ENCODE data around the gene TACC2.
"Not testable (repeated sequence)": the region's sequence is repeated elsewhere in the genome, so short reads cannot be mapped to it uniquely, and the experiment has no call there.

The TACC2 gene

DNA sequence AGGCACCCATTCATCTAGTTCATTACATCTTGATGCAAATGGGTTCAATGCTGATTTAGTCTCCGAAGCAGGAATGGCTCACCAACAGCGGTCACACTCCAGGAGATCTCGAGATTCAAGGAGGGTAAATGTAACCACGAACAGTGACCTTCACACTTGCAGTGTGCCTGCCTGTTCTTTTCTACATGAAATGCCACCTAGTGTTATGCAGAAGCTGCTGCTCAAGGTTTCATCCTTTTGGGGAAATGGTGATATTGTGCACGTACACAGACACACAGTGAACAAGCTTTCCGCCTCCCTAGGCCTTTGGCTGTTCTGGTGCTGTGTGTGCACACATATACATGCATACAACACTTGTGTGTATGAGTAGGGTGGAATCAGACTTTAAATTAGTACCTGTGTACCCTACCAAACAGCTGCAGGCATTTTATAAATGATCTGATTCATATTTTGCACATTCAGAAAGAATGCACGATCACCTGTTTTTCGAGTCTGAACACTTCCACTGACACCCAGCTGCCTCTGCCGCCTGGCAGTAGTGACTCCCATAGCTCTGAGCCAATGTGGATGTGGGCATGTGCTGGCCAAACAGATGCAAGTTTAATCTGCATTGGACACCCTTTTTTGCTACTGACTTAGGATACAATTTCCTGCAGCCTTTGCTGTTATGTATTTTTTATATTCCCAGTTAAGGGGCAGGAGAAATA, 100.5 kb downstream of the TACC2 start:
- DNase-seq (ENCODE audit: low spot score): no peak

DNA sequence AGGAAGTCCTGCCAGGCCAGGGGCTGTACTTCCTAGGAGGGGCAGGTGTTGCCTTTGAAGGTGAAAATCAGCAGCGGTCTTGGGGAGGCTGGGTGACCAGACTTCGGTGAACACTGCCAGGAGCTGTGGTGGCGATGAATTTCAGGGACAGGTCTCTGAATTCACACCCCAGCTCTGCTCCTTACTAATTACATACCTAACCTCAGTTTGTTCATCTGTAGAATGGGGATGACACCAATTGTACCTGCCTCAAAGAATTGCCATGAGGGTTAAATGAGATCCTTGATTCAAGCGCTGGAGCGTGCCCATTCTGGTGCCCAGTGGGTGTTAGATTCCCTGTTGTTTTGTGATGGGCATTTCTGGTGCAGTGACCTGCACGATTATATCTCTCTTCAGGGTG, 102.8 kb downstream of the TACC2 start:
- no peak for DNase-seq (ENCODE audit: low spot score)

DNA sequence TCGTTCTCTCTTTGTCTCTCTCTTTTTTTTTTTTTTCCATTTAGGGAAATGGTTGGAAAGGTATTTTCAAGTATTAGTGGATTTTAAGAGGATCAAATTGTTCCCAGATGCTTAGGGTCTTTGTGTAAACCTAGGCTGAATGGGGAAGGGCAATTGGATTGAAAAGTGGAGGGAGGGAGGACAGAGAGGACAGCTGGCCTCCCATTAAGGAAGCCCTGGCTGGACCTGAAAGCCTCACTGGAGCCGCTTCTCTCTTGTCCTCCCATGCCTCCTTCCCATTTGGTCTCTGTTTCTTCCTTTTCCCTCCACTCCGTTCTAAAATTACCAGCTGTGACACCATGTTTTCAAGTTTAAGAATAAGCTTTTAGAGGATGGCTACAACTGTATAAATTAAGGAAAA, 104.1 kb downstream of the TACC2 start:
- no peak for DNase-seq (ENCODE audit: low spot score)

DNA sequence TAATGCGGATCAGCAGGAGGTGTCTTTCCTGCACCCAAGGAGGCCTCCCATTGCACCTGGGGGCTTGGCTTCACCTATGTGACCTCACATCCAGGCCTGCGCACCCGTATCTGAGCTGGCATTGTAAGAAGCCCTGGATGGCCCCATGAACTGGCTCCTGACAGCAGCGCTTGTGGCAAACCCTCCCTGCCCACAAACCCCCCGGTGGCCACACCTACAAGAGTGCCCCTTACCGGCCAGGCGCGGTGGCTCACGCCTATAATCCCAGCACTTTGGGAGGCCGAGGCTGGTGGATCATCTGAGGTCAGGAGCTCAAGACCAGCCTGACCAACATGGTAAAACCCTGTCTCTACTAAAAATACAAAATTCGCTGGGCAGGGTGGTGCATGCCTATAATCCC, 107.2 kb downstream of the TACC2 start:
- DNase-seq (ENCODE audit: low spot score): not testable (repeated sequence)

DNA sequence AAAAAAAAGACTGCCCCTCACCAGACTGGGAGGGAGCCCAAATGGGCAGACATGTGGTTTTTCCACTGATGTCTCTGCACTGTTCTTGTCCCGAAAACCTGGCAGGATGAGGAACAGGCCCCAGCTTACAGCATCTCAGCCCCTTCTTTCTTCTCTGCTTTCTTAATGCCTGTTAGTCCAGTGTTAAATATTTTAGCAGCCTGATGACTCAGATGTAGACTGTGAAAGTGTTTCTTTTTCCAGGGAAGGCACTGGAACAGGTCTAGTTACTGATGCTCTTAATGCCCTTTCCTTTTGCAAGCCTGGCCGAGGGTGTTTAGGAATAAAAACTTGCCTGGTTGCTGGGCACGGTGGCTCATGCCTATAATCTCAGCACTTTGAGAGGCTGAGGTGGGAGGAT, 107.7 kb downstream of the TACC2 start:
- DNase-seq (ENCODE audit: low spot score): no peak

DNA sequence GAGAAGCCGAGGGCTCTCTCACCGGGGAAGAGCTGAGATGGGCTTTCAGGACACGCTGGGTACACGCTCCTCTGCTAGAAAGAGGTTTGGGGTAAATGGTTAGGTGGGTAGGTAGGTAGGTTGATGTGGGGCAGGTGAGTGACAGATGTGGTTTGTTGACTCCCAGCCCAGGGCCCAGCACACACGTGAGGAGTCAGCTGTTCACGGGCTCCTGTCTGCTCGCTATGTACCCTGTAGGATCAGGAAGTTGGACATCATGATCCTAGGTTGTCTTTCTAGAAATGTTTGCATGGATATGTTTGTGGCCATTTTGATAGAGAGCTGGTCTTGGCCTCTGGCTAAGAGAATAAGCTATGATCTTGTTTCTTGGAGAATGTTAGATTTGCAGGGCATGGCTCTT, 109.0 kb downstream of the TACC2 start:
- no peak for DNase-seq (ENCODE audit: low spot score)

DNA sequence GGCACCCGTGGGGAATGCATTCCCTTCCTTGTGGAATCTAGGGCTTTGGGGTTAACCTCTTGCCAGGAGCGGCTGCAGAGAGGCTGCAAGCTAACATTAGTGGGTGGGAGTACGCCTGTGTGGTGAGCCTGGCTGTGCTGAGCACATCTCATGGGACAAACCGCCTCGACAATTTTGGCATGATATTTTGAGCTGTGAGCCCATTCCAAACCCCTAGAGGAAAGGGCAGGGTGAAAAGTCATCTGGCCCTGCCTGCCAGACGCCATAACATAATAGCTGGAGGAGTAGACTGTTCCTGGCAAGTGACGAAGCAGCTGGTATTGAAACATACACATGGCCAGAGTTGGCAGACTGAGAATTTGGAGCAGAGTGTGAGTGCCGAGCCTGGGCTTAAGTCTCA, 110.0 kb downstream of the TACC2 start:
- DNase-seq (ENCODE audit: low spot score): no peak

DNA sequence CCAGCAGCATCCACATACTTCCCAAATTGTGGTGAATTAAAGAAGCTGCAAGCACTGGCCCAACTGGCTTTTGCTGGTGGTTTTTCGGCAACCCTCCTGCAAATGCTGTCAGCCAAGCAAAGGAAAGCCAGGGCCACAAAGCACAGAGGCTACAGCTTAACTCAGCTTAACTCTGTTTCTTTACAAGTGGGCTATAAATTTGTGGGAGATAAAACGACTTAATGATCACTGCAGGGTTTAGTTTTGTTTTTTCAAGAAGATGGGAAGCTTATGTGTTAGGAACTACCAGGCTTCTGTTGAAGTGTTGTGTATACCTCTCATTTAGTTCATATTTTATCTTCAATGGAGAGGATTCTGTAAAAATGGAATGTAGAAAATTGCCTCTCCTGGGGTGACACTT, 110.6 kb downstream of the TACC2 start:
- DNase-seq (ENCODE audit: low spot score): no peak

DNA sequence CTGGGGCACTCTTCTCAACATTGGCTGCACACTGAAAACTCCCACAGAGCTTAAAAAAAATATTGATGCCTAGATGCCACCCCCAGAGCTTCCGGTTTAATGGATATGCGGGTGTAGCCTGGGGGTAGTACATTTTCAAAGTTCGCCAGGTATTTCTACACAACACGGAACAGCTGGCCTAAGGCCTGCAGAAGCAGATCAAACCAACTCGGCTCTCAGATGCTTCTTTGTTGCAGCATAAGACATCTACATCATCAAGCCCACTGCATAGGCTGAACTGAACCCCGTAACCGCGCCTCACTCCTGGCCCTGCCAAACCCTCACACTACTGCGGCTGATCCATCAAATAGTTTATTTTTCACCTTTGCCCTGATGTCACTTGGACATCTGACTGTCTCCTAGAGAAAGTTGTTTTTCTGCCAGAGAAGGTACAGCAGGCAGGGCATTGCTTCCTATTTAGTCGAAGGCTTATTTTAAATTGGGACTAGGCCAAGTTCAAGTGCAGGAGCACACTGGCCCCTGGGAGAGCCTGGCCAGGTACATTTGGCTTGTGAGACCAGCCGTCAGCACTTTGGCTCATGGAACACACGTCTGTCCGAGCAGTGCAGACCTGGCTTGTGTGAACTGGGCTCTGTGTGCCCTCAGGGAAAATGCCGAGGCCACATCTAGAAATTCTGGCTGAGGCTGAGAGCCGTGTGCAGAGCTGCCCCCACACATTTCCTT, 113.3 kb downstream of the TACC2 start:
- DNase-seq (ENCODE audit: low spot score): no peak

DNA sequence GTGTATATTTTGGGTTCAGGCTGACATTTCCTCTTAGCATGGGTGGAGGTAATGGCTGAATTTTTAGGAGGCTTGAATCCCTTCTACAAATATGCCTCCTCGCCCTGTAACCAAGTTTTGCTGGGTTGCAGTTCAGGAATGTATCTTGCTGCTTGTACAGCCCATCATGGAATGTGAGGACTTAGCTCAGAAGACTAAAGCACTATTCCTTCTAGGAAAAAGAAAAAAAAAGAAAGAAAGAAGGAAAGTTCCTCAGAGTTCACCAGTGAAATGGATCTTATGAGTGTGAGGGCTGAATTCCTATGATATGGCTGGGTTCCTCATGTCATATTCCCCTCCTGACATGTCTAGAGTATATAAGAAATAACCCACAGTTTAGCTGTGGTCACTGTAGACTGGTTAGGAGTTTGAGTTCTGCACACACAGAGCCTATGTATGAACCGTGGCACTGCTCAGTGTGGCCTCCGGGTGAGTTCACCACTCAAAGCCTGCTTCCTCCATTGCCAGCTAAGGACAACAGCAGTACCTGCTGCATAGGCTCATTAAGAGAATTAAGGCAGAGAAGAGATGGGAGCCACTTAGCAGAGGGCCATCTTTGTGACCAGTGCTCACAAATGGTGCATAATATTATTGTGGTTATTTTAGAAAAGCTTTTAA, 114.0 kb downstream of the TACC2 start:
- no peak for DNase-seq (ENCODE audit: low spot score)

DNA sequence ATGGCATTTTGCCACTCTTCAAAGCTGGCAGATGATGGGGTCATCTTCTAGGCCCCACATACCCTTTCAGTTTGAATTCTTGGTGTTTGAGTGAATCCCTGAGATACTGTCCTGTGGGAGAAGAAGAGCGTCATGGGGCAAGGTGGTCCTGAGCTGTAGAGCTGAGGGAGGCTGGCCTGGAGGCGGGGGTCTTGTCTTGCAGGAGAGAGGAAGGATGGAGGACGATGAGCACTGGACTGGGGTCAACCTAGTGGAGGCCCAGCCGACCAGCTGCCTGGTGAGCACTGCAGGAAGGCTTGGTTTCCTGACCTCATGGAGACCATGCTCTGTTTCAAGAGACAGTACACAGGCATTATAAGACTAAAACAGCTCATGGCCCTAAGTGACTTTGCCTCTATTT, 114.6 kb downstream of the TACC2 start:
- DNase-seq (ENCODE audit: low spot score): no peak

DNA sequence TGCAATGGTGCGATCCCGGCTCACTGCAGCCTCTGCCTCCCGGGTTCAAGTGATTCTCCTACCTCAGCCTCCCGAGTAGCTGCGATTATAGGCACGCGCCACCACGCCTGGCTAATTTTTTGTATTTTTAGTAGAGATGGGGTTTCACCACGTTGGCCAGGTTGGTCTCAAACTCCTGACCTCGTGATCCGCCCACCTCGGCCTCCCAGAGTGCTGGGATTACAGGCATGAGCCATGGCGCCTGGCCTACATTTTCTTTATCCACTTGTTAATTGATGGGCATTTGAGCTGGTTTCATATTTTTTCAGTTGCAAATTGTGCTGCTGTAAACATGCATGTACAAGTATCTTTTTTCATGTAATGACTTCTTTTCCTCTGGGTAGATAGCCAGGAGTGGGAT, 119.8 kb downstream of the TACC2 start:
- DNase-seq (ENCODE audit: low spot score): not testable (repeated sequence)

DNA sequence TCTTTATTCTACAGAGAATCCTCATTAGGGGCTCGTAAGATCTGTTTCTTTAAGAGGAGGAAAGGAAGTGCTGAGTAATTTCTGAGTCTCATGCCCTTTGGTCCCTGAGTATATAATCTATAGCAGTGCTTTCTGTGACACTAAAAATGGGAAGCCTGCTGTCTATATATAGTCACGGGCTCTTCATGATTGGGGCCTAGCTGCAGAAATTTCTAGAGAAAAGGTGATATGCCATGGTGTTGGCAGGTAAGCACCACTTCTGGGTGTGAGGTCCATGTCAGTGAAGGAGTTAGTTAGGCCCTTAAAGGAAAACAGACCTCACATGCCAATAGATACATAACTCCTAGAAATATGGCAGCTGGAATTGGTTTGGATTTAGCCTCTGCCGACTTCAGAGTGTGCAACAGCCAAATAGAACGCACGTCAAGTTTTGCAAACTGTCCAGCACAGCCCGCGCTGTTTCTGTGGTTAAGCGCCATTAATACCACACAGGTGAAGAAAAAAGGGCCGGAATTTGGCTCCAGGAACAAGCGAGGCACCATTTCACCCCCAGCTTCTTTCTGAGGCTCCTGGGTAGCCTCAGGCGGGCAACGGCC, 123.2 kb downstream of the TACC2 start:
- DNase-seq (ENCODE audit: low spot score): no peak

DNA sequence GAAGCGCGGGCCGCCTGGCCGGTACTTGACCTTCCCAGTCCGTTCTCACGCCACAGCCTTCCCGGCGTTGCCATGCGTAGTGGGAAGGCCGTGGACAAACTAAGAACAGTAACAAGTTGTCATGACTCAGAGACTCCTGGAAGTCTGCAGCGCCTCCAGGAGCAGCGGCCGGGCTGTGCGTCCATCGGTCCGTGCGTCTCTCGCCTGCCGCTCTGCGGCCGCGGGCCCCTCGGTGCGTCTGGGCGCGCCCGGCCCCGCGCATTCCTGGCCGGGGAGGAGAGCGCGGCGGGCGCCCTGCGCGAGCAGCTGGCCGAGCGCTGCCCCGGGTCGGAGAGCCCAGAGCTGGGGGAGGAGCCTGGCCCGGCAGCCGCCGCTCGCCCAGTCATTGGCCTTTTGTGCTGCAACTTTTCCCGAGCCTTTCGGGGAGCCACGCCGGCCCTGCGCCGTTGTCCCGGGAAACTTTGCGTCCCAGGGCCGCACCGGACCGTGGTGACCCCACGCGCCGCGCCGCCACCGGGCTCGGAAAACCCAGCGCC, 123.7 kb downstream of the TACC2 start:
- DNase-seq (ENCODE audit: low spot score): peak; percentile 38

DNA sequence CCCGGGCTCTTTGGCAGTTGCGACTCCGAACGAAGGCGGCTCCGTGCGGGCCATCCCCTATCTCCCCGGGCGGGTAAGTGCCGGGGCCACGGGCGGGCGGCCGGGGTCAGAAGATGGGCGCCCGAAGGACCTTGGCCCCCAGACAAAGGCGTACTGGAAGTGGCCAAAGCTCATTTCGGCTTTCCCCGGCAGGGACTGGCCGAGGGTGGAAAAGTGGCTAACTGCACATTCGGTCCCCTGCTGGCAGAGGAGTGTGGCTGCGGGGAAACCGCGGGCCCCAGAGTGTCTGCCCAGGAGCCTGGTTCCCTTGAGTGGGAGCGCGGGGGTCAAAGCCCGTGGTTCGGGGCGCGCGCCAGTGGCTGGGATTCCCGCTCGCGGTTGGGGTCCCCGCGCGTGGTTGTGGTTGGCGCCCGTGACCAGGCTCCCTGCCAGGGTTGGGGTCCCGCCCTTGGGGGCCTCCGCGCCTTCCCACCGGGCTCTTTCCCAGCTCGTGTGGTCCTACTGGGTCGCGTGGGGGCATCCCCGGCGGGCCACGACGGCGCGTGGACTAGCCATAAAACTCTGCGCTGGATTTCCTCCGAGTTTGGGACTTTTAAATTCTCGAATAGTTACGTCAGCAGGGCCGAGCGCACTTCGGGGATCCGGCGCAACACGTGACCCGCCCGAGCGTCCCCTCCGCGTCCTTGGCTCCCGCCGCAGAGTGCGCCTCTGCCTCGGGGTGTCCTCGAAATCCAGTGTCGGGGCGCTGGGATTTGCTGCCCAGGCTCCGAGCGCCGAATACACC, 124.4 kb downstream of the TACC2 start:
- DNase-seq (ENCODE audit: low spot score): no peak

DNA sequence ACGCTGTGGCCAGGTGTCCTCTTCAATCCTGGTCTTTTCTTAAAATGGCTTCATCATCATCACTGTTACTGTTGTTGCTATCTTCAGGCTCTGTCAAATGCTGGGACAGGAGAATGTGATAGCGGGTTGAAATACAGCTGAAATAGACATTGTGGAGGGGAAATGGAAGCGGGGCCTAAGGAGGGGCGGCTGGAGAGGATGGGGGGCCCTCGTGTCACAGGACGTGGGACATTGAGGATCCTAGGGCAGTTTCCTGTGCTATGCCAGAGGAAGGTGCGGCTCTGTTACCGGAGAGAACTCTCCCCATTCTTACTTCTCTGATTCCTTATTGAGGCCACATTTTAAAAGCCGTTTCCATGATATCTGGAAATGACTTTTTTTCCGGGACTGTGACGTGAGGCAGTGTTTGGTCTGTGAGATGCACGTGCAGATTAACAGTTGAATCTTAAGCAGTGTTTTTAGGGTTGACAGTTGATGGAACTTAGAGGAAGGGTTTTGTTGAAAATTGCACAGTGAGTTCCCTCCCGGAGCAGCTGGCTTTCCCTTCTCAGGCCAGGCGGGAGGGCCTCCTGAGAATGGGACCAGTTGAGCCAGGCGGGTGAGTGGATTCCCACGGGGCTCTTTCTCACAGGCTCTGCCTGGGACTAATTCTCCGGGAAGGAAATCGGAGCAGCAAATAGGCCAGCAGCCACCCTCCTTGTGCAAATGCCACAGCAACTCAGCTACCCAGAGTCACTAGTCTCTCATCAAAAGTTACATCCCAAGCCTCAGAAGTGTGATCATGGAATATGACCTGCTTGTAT, 125.2 kb downstream of the TACC2 start:
- no peak for DNase-seq (ENCODE audit: low spot score)

DNA sequence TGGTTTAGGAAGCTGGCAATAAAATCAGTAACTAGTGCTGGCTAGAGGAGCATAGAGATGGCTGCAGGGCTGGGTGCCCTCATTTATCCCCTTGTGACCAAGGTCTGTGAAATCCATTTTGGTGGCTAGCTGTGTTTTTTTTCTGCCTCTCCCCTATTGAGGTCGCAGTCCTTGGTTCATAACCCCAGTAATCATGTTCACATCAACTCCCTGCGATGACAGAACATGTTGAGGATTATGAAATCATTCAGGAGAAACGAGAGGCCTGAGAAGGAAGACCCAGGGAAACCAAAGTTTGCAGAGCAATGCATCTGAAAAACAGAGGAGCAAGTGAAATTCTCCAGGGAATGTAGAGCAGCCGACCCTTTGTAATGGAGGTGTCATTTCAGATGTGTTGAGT, 126.9 kb downstream of the TACC2 start:
- no peak for DNase-seq (ENCODE audit: low spot score)

DNA sequence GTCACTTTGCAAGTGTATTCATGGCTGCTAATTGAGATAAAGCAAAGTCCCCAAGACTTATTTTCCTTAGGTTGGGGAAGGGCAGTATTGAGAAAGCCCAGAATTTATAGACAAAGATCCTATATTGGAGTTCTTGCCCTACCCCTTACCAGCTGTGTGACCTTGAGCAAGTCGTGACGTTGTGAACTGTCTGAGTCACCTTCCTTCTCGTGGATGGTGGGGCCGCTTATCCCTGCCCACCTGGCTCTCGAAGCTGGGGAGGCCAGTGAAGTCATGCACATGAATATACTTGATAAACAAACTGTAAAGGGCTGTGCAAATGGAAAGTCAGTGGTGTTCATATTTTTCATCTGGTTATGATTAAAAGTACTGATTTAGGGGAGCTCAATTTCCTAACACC, 127.4 kb downstream of the TACC2 start:
- no peak for DNase-seq (ENCODE audit: low spot score)

DNA sequence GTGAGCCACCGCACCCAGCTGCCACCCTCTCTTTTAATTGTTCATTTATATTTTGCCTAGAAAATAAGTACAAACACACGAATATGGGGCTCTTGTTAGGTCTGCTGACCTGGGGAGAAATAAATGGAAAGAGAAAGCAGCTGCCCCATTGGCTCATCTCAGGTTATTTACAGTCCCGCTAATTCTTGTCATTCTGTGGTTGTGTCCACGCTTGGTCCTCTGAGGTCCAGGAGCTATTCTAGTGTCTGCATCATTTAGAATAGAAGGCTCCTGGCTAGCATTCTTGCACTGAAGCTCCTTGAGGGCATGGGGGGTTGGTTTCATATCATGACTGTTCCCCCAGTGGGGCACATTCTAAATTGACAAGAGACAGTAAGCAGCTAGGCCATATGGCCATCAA, 128.5 kb downstream of the TACC2 start:
- DNase-seq (ENCODE audit: low spot score): no peak

DNA sequence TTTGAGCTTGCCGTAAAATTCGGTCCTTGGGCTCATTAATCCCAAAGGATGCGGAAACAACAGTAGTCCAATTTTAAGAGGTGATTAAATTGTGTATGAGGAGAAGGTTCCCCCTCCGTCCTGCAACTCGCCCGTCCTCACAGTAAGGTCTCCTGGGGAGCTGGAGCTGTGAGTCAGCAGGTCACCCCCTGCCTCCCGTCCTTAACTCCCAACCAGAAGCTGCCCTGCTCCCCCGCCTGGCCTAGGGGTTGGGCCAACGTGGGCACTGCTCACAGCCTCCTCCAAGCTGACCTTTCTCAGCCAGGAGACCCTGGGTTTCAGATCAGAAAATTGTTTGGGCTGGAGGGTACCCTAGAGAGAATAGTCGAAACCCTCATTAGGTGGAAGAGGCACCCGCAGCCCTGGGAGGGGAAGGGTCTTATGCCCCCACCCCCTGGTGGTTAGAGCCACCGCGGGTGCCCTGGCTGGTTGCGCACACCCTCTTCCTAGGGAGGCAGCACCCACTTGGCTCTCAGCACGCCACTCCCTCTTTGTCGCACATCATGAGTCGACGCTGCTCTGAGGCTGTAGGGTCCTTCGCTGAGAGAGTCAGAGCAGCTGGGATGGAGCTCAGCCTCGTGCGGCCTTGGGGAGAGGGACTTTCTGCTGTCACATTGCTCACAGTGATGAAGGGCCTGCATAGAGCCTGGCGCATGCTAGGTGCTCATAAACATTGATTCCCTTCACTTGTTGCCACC, 131.2 kb downstream of the TACC2 start:
- DNase-seq (ENCODE audit: low spot score): no peak

All from Ammon's horn (tissue), 1 donor.